ENCODE data around the gene ZBTB4. TPM values are rescaled to one million over a fixed set of nuclear protein-coding genes. Genes with fewer than 3 reads are reported as not detected.
A peak's percentile ranks its signal among the peaks of the same experiment; 100 is the strongest.

The ZBTB4 gene
- total RNA-seq, result 82.8 TPM

- no peak for DNase-seq (ENCODE audit: low spot score)
Measured at GRCh38 chr17:7479213-7480088, at the start of gene ZBTB4. TSS of gene ZBTB4 (minus strand) at chr17:7479631. CDS start at chr17:7466801, 12,830 bp downstream.

GRCh38 chr17:7528842-7529241 lies 49.4 kb upstream of the ZBTB4 start:
- no peak for DNase-seq (ENCODE audit: low spot score)

- DNase-seq (ENCODE audit: low spot score), result peak; percentile 27
Measured at GRCh38 chr17:7523033-7523432, 43.6 kb upstream of the ZBTB4 start.

- peak; percentile 38 for DNase-seq (ENCODE audit: low spot score)
Measured at GRCh38 chr17:7515911-7516610, 36.6 kb upstream of the ZBTB4 start.

- DNase-seq (ENCODE audit: low spot score), result no peak
Measured at GRCh38 chr17:7513850-7514419, 34.5 kb upstream of the ZBTB4 start.

- DNase-seq (ENCODE audit: low spot score), result no peak
Measured at GRCh38 chr17:7512824-7513540, 33.6 kb upstream of the ZBTB4 start.

- no peak for DNase-seq (ENCODE audit: low spot score)
Measured at GRCh38 chr17:7512105-7512504, 32.7 kb upstream of the ZBTB4 start.

- DNase-seq (ENCODE audit: low spot score), result no peak
Measured at GRCh38 chr17:7511108-7511507, 31.7 kb upstream of the ZBTB4 start.

- no peak for DNase-seq (ENCODE audit: low spot score)
Measured at GRCh38 chr17:7509937-7510336, 30.5 kb upstream of the ZBTB4 start.

- no peak for DNase-seq (ENCODE audit: low spot score)
Measured at GRCh38 chr17:7508846-7509245, 29.4 kb upstream of the ZBTB4 start.

- no peak for DNase-seq (ENCODE audit: low spot score)
Measured at GRCh38 chr17:7508145-7508544, 28.7 kb upstream of the ZBTB4 start.

- DNase-seq (ENCODE audit: low spot score), result no peak
Measured at GRCh38 chr17:7503521-7503920, 24.1 kb upstream of the ZBTB4 start.

GRCh38 chr17:7502987-7503386 lies 23.6 kb upstream of the ZBTB4 start:
- no peak for DNase-seq (ENCODE audit: low spot score)

- no peak for DNase-seq (ENCODE audit: low spot score)
Measured at GRCh38 chr17:7502171-7502847, 22.9 kb upstream of the ZBTB4 start.

- no peak for DNase-seq (ENCODE audit: low spot score)
Measured at GRCh38 chr17:7501729-7502128, 22.3 kb upstream of the ZBTB4 start.

- DNase-seq (ENCODE audit: low spot score), result no peak
Measured at GRCh38 chr17:7499161-7499560, 19.7 kb upstream of the ZBTB4 start.

- DNase-seq (ENCODE audit: low spot score), result no peak
Measured at GRCh38 chr17:7497636-7498035, 18.2 kb upstream of the ZBTB4 start.

GRCh38 chr17:7497228-7497627 lies 17.8 kb upstream of the ZBTB4 start:
- no peak for DNase-seq (ENCODE audit: low spot score)

- DNase-seq (ENCODE audit: low spot score), result no peak
Measured at GRCh38 chr17:7496470-7497183, 17.2 kb upstream of the ZBTB4 start.

- DNase-seq (ENCODE audit: low spot score), result no peak
Measured at GRCh38 chr17:7495906-7496434, 16.5 kb upstream of the ZBTB4 start.

- no peak for DNase-seq (ENCODE audit: low spot score)
Measured at GRCh38 chr17:7493941-7494340, 14.5 kb upstream of the ZBTB4 start.

Measured in mucosa of gallbladder (tissue), 1 donor.